Gastrocnemius medialis (tissue), 4 donors: ENCODE data around the gene CEBPB.

Experiments
- POLR2A ChIP-seq, 2 donors: fragments of 450-650 bp; IDR thresholded peaks; one replicate each; pipeline ENCODE4 v1.6.1; 2017; ENCODE audit warnings: antibody characterized with exemption in 2 of 2, mild to moderate bottlenecking in 2 of 2, moderate library complexity in 2 of 2
- TF ChIP-seq, protein P1 (sequence below), 5 experiments: fragments of 450-650 bp in 3 of 5; fragments of 200-600 bp in 2 of 5; sonication (generic) in 2 of 5; IDR thresholded peaks in 4 of 5; conservative IDR thresholded peaks in 1 of 5; 1 replicate in 4 of 5; 2 replicates in 1 of 5; pipeline ENCODE4 v1.5.1; 2016 to 2019; ENCODE audit warnings: antibody characterized with exemption in 5 of 5, mild to moderate bottlenecking in 3 of 5, moderate library complexity in 3 of 5

DNA sequence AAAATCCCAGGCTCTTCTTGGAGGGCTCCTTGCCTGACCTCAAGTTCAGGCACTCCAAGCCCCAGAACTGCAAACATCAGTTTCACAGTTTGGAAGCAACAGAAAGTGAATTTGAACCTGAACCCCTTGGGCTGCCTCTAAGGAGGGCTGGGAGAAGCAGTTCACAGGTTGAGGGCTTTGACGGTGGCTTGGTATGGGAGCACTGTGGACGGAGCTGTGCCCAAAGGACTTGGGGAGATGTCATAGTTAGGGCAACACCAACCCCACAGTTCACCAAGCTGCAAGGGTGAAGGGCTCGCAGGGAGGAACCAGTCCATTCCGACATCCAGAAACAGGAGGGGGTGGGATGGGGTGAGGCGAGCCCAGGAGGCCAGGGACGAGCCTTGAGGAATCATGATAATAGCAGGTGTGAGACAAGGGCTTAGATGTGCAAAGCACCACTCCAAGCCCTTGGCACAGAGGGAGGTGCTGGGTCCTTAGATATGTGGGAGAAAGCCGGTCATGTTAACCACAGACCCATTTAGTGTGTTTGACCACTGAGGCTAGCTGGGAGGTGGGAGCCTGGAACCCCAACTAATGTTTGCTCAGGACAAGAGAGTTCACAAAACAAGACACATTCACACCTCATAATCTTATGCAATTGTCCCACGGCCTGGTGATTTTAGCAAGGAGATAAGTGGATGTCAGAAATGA lies 4.3 kb downstream of the CEBPB start:
- TF ChIP-seq, protein P1, sequence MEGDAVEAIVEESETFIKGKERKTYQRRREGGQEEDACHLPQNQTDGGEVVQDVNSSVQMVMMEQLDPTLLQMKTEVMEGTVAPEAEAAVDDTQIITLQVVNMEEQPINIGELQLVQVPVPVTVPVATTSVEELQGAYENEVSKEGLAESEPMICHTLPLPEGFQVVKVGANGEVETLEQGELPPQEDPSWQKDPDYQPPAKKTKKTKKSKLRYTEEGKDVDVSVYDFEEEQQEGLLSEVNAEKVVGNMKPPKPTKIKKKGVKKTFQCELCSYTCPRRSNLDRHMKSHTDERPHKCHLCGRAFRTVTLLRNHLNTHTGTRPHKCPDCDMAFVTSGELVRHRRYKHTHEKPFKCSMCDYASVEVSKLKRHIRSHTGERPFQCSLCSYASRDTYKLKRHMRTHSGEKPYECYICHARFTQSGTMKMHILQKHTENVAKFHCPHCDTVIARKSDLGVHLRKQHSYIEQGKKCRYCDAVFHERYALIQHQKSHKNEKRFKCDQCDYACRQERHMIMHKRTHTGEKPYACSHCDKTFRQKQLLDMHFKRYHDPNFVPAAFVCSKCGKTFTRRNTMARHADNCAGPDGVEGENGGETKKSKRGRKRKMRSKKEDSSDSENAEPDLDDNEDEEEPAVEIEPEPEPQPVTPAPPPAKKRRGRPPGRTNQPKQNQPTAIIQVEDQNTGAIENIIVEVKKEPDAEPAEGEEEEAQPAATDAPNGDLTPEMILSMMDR (IDR thresholded peaks at IDR 0.05 in 4 of 5, conservative IDR thresholded peaks at IDR 0.05 in 1 of 5), result no peak
- no peak for TF ChIP-seq POLR2A (IDR thresholded peaks at IDR 0.05)
